SK-N-SH treated with all-trans-retinoic acid at 6 μM for 48 hours (cell line): Measurements from ENCODE around the gene GRIK5.

Source experiments
- ARNTL ChIP-seq: fragments of 450-650 bp; formaldehyde crosslinking; IDR thresholded peaks from 2 replicates; pipeline ENCODE4 v1.5.0; 2020; ENCODE audit warnings: low read depth, mild to moderate bottlenecking, moderate library complexity, borderline replicate concordance
- CSRNP3 ChIP-seq: fragments of 250-450 bp; sonication (Bioruptor Pico); IDR thresholded peaks from 2 replicates; pipeline ENCODE4 v1.5.1; 2021; ENCODE audit warnings: mild to moderate bottlenecking, moderate library complexity
- ESRRG ChIP-seq: fragments of 250-450 bp; sonication (Bioruptor Pico); IDR thresholded peaks from 2 replicates; pipeline ENCODE4 v1.6.1; 2021; ENCODE audit warnings: mild to moderate bottlenecking
- GLIS3 ChIP-seq: fragments of 250-450 bp; sonication (Bioruptor Pico); IDR thresholded peaks from 2 replicates; pipeline ENCODE4 v1.5.0; 2020; ENCODE audit warnings: mild to moderate bottlenecking, moderate library complexity
- OSR1 ChIP-seq: fragments of 250-450 bp; sonication (Bioruptor Pico); IDR thresholded peaks from 2 replicates; pipeline ENCODE4 v1.8.0; 2022; ENCODE audit warnings: moderate library complexity, mild to moderate bottlenecking, inconsistent platforms
- PATZ1 ChIP-seq: fragments of 250-450 bp; sonication (Bioruptor Pico); IDR thresholded peaks from 2 replicates; pipeline ENCODE4 v1.8.0; 2020; ENCODE audit warnings: mild to moderate bottlenecking, moderate library complexity, borderline replicate concordance
- ZC3H10 ChIP-seq: fragments of 250-450 bp; sonication (Bioruptor Pico); IDR thresholded peaks from 2 replicates; pipeline ENCODE4 v1.5.1; 2021; ENCODE audit warnings: mild to moderate bottlenecking, moderate library complexity
- ZFP3 ChIP-seq: fragments of 250-450 bp; sonication (Bioruptor Pico); IDR thresholded peaks from 2 replicates; pipeline ENCODE4 v1.5.0; 2020; ENCODE audit warnings: mild to moderate bottlenecking, moderate library complexity
- ZFP30 ChIP-seq: fragments of 450-650 bp; formaldehyde crosslinking; IDR thresholded peaks from 2 replicates; pipeline ENCODE4 v1.5.0; 2022; ENCODE audit warnings: mild to moderate bottlenecking, moderate library complexity
- ZNF8 ChIP-seq: fragments of 450-650 bp; formaldehyde crosslinking; IDR thresholded peaks from 2 replicates; pipeline ENCODE4 v1.5.0; 2020; ENCODE audit warnings: mild to moderate bottlenecking, moderate library complexity

DNA sequence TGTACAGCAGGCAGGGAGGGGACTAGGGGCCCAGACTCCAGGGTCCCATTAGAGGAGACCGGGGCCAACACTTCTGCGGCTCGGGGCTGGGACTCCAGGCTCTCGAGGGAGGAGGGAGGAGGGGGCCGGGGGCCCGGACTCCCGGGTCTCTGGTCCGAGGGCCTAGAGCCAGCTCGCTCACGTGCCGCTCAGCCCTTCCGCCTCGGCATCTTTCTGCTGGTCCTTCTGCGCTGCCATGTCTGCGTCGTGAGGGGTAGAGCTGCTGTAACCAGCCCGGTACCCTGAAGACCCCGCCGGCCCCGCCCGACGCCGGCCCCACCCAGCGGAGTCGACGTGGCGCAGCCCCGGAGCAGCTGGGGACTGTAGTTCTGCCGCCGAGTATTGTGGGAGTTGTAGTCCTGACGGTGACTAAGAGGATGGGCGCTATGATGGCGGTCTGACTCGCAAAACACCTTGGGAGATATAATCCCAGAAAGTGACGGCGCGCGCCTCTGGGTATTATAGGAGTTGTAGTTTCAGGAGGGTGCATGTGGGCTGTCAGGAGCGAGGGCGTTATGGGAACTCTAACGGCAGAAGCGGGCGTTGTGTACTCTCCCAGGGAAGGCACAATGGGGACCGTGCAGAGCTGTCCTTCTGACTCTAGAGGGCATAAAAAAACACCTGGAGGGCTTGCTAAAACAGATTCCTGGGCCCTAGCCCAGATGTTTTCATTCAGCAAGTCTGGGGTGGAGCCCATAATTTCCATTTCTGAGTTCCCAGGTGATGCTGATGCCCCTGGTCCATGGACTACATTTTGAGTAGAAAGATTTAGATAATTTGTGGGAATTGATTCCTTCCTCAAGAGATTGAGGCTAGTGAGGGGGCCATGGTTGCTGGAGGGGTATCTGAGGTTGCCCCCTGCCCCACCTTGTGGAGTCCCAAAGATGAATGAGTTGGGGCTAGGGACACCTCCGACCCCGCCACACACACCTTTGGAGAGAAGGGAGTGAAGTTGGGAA is 110.7 kb downstream of the GRIK5 start, which contains the start of gene RABAC1:
- TF ChIP-seq ARNTL (CRISPR knock-in tag) (no peak), GLIS3 (CRISPR knock-in tag) (no peak), PATZ1 (no peak), ZC3H10 (CRISPR knock-in tag) (no peak), ZFP3 (CRISPR knock-in tag) (no peak), ZFP30 (no peak), ZNF8 (CRISPR knock-in tag) (no peak), ESRRG (no peak), CSRNP3 (CRISPR knock-in tag) (no peak), OSR1 (CRISPR knock-in tag) (no peak)
